Measurements from ENCODE around the gene NDP.

NDP gene

GRCh38 chrX:44017676-44018075 lies 44.5 kb upstream of the NDP start:
- Histone ChIP-seq H3K4me3 (ENCODE audit: low read depth in 1 of 2, low read length in 2 of 2) (no peak overlapping the region), H3K27me3 (ENCODE audit: insufficient read depth, low read length, poor library complexity) (no peaks in the 10 kb centered on the region), H3K27ac (ENCODE audit: low read length) (no peak overlapping the region), H3K4me1 (ENCODE audit: insufficient read depth, low read length) (peaks cover 4% of the 10 kb centered on the region), H4K20me1 (ENCODE audit: insufficient read depth, low read length) (no peaks in the 10 kb centered on the region), H3K4me2 (ENCODE audit: insufficient read depth, low read length) (no peak overlapping the region), H3K79me2 (ENCODE audit: insufficient read depth, low read length) (no peaks in the 10 kb centered on the region), H3K9ac (ENCODE audit: low read depth, low read length) (no peak overlapping the region), H3K9me3 (ENCODE audit: insufficient read depth, low read length, severe bottlenecking) (no peaks in the 10 kb centered on the region), H3K36me3 (ENCODE audit: insufficient read depth, low read length) (no peaks in the 10 kb centered on the region), H2AFZ (ENCODE audit: low read depth, low read length) (no peak overlapping the region)
- DNase-seq (no peak), ATAC-seq (ENCODE audit: insufficient read depth, low read depth) (no peak)
- TF ChIP-seq EZH2 (IDR thresholded peaks at IDR 0.05; ENCODE audit: borderline replicate concordance, low read depth, low read length, severe bottlenecking), result no peak
- TF ChIP-seq, protein P1, sequence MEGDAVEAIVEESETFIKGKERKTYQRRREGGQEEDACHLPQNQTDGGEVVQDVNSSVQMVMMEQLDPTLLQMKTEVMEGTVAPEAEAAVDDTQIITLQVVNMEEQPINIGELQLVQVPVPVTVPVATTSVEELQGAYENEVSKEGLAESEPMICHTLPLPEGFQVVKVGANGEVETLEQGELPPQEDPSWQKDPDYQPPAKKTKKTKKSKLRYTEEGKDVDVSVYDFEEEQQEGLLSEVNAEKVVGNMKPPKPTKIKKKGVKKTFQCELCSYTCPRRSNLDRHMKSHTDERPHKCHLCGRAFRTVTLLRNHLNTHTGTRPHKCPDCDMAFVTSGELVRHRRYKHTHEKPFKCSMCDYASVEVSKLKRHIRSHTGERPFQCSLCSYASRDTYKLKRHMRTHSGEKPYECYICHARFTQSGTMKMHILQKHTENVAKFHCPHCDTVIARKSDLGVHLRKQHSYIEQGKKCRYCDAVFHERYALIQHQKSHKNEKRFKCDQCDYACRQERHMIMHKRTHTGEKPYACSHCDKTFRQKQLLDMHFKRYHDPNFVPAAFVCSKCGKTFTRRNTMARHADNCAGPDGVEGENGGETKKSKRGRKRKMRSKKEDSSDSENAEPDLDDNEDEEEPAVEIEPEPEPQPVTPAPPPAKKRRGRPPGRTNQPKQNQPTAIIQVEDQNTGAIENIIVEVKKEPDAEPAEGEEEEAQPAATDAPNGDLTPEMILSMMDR (IDR thresholded peaks at IDR 0.05; ENCODE audit: borderline replicate concordance, extremely low read depth, low read length, poor library complexity, severe bottlenecking), result no peak

GRCh38 chrX:44016906-44017305 lies 43.7 kb upstream of the NDP start:
- Histone ChIP-seq H3K36me3 (ENCODE audit: insufficient read depth, low read length) (no peaks in the 10 kb centered on the region), H3K9me3 (ENCODE audit: insufficient read depth, low read length, severe bottlenecking) (no peaks in the 10 kb centered on the region), H4K20me1 (ENCODE audit: insufficient read depth, low read length) (no peaks in the 10 kb centered on the region), H3K27ac (ENCODE audit: low read length) (no peak overlapping the region), H3K9ac (ENCODE audit: low read depth, low read length) (no peak overlapping the region), H3K4me2 (ENCODE audit: insufficient read depth, low read length) (no peak overlapping the region), H3K4me1 (ENCODE audit: insufficient read depth, low read length) (peaks cover 8% of the 10 kb centered on the region), H3K79me2 (ENCODE audit: insufficient read depth, low read length) (no peaks in the 10 kb centered on the region), H3K4me3 (ENCODE audit: low read depth in 1 of 2, low read length in 2 of 2) (no peak overlapping the region), H2AFZ (ENCODE audit: low read depth, low read length) (no peak overlapping the region), H3K27me3 (ENCODE audit: insufficient read depth, low read length, poor library complexity) (no peaks in the 10 kb centered on the region)
- TF ChIP-seq, protein P1 (IDR thresholded peaks at IDR 0.05; ENCODE audit: borderline replicate concordance, extremely low read depth, low read length, poor library complexity, severe bottlenecking), result no peak
- no peak for TF ChIP-seq EZH2 (IDR thresholded peaks at IDR 0.05; ENCODE audit: borderline replicate concordance, low read depth, low read length, severe bottlenecking)
- DNase-seq (no peak), ATAC-seq (ENCODE audit: insufficient read depth, low read depth) (no peak)

GRCh38 chrX:44012484-44013096 lies 39.4 kb upstream of the NDP start:
- TF ChIP-seq, protein P1 (IDR thresholded peaks at IDR 0.05; ENCODE audit: borderline replicate concordance, extremely low read depth, low read length, poor library complexity, severe bottlenecking), result no peak
- TF ChIP-seq EZH2 (IDR thresholded peaks at IDR 0.05; ENCODE audit: borderline replicate concordance, low read depth, low read length, severe bottlenecking), result no peak
- peaks cover 8% of the 10 kb centered on the region for H3K4me1 ChIP-seq (ENCODE audit: insufficient read depth, low read length)
- ATAC-seq (ENCODE audit: insufficient read depth, low read depth), result peak; percentile 99
- no peaks in the 10 kb centered on the region for H3K79me2 ChIP-seq (ENCODE audit: insufficient read depth, low read length)
- no peaks in the 10 kb centered on the region for H3K9me3 ChIP-seq (ENCODE audit: insufficient read depth, low read length, severe bottlenecking)
- no peak overlapping the region for H3K4me3 ChIP-seq (ENCODE audit: low read depth in 1 of 2, low read length in 2 of 2)
- no peak overlapping the region for H2AFZ ChIP-seq (ENCODE audit: low read depth, low read length)
- no peak overlapping the region for H3K9ac ChIP-seq (ENCODE audit: low read depth, low read length)
- H3K27me3 ChIP-seq (ENCODE audit: insufficient read depth, low read length, poor library complexity), result no peaks in the 10 kb centered on the region
- H4K20me1 ChIP-seq (ENCODE audit: insufficient read depth, low read length), result no peaks in the 10 kb centered on the region
- no peak overlapping the region for H3K4me2 ChIP-seq (ENCODE audit: insufficient read depth, low read length)
- H3K36me3 ChIP-seq (ENCODE audit: insufficient read depth, low read length), result no peaks in the 10 kb centered on the region
- peak; percentile 66 for DNase-seq
- no peak overlapping the region for H3K27ac ChIP-seq (ENCODE audit: low read length)

All from DND-41 (cell line).